Fibroblast of pulmonary artery (primary cell): ENCODE data around the gene CMSS1.

Experiments
- DNase-seq: peaks from one replicate; pipeline ENCODE4 v3.0.0-alpha.2; 2010; ENCODE audit warnings: low read depth
- H3K4me3 ChIP-seq: replicated peaks from 2 replicates; pipeline ENCODE4 v1.5.1; 2011; ENCODE audit warnings: low read depth, mild to moderate bottlenecking, control low read depth, low read length, moderate library complexity
- TF ChIP-seq, protein P1 (sequence below): IDR thresholded peaks from 2 replicates; pipeline ENCODE4 v1.5.1; 2011; ENCODE audit warnings: mild to moderate bottlenecking, control low read depth, low read length, inconsistent platforms; ENCODE audit errors: missing control alignments

The CMSS1 gene

DNA sequence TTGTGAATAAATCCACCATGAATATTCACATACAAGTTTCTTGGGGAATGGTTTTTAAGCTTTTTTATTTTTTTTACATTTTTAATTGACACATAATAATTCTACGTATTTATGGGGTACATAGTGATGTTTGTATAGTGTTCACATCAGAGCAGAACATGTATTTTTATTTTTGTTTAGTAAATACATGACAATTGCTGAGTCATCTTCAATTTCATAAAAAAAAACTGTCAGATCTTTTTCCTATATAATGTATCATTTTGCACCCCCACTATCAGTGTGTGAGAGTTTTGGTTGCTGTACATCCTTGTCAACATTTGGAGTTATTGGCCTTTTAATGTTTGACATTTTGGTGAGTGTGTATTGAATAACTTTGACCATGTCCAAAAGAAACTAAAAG, 336.5 kb downstream of the CMSS1 start:
- TF ChIP-seq, protein P1, sequence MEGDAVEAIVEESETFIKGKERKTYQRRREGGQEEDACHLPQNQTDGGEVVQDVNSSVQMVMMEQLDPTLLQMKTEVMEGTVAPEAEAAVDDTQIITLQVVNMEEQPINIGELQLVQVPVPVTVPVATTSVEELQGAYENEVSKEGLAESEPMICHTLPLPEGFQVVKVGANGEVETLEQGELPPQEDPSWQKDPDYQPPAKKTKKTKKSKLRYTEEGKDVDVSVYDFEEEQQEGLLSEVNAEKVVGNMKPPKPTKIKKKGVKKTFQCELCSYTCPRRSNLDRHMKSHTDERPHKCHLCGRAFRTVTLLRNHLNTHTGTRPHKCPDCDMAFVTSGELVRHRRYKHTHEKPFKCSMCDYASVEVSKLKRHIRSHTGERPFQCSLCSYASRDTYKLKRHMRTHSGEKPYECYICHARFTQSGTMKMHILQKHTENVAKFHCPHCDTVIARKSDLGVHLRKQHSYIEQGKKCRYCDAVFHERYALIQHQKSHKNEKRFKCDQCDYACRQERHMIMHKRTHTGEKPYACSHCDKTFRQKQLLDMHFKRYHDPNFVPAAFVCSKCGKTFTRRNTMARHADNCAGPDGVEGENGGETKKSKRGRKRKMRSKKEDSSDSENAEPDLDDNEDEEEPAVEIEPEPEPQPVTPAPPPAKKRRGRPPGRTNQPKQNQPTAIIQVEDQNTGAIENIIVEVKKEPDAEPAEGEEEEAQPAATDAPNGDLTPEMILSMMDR = no peak
- H3K4me3 ChIP-seq = no peak overlapping the region
- no peak for DNase-seq

DNA sequence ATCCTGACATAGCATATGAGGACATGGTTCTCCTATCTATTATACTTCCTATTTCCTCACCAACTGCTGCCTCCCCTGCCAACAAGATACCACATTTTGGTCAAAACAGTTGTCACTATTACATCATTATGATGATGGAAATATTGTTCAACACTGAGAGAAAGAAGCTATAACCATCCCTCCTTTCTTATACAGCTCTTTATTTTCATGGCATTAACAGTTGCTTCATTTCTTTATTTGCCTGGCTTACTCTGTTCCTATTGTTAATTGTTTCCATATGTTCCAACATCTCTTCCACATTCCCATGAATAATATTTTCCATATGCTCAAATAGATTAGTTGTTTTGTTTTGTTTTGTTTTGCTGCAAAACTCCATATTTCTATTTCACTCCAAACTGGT, 337.5 kb downstream of the CMSS1 start:
- H3K4me3 ChIP-seq = no peak overlapping the region
- DNase-seq = peak; percentile 20
- TF ChIP-seq, protein P1 = no peak

DNA sequence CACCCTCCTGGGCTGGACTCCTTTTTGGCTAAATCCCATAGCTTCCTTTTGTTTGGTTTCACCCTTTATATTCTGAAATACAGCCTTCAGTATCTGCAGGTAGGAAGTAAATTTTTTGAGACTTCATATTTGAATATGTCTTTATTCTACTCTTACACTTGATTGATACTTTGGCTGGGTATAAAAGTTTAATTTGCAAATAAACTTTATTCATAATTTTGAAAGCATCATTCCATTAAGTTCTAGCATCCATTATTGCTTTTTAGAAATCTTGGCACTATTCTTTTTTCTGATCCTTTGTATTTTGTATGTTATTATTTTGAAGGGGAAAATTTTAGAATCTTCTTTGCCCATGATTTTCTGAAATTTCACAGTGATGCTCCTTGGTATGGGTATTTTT, 337.9 kb downstream of the CMSS1 start:
- no peak overlapping the region for H3K4me3 ChIP-seq
- TF ChIP-seq, protein P1 = no peak
- DNase-seq = no peak

DNA sequence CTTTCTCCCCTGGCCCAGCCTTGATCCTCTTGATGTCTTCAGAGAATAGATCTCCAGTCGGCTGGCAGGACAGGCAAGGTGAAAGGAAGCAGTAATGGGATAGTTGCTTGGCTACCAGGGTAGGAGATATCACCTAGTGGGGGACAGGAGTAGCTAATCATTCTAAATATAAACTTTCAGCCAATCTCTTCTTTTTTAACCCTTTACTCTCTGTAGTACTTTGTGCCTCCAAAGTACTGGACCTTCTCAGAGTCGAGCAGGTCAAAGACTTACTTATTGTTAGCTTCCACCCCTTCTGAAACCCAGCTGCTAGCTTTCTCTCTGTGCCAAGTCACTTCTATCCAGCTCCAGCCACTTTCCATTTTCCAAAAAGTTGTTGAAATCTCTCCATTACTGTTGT, 340.0 kb downstream of the CMSS1 start:
- H3K4me3 ChIP-seq = no peak overlapping the region
- DNase-seq = no peak
- TF ChIP-seq, protein P1 = no peak

DNA sequence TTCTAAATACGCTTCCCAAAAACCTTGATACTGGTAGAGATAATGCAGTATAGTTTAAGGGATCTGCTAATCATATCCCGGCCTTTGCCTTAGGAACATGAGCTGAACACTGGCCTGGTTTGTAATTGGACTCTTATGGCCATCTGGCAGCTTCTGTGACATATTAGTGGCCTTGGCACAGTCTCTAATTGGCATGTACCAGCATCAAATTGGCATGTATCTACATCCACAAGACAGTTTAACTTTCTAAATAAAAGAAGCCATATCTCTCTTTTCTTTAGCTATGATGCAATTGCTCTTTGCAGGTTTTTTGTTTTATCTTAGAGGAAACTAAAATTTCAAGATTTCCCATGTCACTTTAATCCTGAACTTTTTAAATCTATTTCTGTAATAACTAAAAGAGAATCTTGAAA, 341.3 kb downstream of the CMSS1 start:
- no peak for DNase-seq
- no peak overlapping the region for H3K4me3 ChIP-seq
- TF ChIP-seq, protein P1 = no peak

DNA sequence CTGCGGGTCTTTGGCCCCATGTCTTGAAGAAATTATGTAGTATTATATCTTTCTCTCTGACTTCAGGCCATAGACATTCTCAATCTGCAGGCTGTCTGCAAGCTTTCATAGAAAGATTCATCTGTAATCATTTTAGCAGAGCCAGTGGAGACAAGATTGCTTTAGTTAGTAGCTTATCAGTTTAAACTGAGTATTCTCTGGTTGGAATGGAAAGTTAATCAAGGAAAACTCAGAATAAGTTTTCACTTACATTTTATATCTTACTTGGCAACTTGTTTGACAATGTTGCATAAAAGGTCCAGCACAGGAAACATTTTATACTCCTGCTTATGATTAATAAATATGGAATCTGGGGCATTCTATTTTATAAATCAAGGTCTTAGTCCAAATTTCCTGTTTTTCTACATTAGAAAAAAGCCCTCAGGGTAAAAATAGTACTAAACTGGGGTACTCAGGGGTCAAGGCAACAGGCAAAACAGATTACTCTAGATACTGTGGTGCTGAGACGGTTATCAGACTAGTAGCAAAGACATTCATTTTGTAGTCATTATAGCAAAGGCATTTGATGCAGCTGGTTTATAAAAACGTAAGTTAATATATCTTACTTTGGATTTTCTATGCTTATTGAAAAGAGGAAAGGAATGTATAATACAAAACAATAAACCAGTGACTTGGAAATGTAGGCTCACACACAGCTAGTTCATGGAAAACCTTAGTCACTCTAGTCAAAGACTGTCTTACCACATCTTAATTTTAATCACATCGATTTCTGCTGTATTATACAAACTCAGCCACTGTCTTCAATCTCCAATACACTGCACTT, 341.9 kb downstream of the CMSS1 start:
- no peak overlapping the region for H3K4me3 ChIP-seq
- TF ChIP-seq, protein P1 = no peak
- peak; percentile 77 for DNase-seq

DNA sequence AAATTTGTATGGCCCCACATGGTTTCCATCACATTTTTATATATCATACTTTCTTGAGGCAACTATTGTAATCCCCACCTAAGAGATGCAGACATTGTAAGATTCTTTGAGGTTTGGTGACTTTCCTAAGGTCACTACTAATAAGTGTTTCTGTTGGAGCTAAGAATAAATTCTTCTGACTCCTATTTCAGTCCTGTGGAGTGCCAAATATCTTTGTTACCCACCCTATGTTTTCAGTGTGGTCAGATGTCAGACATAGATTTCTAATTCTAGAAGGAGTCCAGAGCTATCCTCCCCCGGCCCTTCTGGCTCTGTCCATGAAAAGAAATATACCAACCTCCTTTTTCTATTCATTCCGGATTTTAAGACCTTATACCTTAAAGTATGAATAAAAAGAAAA, 342.9 kb downstream of the CMSS1 start:
- TF ChIP-seq, protein P1 = no peak
- no peak overlapping the region for H3K4me3 ChIP-seq
- no peak for DNase-seq
